GM12873 (cell line): Measurements from ENCODE around the gene PPP1R14B.

Experiments used
- TF ChIP-seq, protein P1 (sequence below): IDR thresholded peaks from 2 replicates; pipeline ENCODE4 v1.5.1; 2012; ENCODE audit warnings: low read depth, mild to moderate bottlenecking, moderate library complexity, low read length, control low read depth; ENCODE audit not compliant: insufficient read depth; ENCODE audit errors: missing control alignments

The PPP1R14B gene

DNA sequence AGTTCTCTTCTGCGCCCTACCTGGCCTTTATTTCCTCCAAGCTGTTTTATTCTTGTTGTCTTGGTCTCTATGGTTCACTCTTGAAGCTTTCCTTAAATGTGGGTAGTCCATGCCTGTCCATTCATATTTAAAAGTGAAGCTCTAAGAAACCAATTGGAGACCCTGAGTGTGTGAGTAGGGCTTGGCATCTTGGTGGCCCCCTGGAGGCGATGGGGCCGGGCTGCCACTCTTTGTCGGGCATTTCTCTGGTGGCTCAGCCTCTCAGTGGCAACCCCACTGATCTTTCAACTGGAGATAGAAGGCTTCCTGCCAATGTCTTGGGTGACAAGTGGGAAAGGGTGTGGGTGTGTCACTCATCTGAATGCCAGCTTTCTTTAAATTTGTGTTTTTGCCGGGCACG lies 29.9 kb downstream of the PPP1R14B start:
- TF ChIP-seq, protein P1, sequence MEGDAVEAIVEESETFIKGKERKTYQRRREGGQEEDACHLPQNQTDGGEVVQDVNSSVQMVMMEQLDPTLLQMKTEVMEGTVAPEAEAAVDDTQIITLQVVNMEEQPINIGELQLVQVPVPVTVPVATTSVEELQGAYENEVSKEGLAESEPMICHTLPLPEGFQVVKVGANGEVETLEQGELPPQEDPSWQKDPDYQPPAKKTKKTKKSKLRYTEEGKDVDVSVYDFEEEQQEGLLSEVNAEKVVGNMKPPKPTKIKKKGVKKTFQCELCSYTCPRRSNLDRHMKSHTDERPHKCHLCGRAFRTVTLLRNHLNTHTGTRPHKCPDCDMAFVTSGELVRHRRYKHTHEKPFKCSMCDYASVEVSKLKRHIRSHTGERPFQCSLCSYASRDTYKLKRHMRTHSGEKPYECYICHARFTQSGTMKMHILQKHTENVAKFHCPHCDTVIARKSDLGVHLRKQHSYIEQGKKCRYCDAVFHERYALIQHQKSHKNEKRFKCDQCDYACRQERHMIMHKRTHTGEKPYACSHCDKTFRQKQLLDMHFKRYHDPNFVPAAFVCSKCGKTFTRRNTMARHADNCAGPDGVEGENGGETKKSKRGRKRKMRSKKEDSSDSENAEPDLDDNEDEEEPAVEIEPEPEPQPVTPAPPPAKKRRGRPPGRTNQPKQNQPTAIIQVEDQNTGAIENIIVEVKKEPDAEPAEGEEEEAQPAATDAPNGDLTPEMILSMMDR = no peak

DNA sequence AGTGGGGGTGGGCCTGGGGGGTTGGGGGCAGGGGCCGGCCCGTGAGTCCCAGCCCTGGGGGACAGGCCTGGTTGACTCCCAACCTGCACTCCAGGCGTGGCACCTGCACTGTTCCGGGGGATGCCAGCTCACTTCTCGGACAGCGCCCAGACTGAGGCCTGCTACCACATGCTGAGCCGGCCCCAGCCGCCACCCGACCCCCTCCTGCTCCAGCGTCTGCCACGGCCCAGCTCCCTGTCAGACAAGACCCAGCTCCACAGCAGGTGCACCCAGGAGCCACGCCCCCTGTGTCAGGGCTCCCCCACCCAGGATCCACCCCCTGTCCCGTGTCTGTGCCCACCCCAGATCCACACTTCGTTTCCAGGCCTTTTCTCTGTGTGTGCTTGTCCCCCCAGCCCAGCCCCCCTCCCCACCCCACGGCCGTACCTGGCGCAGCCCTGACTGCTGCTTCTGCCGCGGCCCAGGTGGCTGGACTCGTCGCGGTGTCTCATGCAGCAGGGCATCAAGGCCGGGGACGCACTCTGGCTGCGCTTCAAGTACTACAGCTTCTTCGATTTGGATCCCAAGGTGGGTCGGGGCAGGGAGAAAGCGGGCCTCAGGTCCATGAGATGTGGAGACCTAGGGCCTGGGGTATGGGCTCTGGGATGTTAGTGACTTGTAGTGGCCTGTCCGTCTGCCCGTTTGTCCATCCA lies 35.4 kb downstream of the PPP1R14B start:
- TF ChIP-seq, protein P1 = no peak

DNA sequence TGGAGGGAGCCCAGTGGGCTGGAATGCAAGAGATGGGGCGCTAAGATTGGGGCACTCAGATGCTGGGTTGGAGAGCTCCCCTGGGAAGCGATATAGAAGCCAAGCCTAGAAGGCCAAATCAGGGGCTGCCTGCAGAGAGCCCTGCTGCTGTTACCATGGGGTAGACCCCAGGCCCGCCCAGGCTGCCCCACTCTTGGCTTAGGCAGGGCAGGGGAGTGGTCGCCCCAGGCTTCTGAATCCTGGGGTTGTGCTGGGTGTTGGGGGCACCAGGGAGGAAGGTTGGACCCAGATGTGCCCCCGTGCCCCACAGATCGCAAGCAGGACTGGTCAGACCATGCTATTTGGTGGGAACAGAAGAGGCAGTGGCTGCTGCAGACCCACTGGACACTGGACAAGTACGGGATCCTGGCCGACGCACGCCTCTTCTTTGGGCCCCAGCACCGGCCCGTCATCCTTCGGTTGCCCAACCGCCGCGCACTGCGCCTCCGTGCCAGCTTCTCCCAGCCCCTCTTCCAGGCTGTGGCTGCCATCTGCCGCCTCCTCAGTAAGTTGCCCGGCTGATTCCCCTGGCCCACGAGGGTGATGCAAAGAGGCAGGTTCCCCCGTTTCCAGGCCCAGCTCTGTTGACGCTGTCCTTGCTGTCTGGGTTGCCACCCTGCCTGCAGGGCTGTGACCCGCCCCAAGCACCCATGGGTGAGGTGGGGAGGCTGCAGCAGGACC lies 36.3 kb downstream of the PPP1R14B start:
- TF ChIP-seq, protein P1 = no peak

DNA sequence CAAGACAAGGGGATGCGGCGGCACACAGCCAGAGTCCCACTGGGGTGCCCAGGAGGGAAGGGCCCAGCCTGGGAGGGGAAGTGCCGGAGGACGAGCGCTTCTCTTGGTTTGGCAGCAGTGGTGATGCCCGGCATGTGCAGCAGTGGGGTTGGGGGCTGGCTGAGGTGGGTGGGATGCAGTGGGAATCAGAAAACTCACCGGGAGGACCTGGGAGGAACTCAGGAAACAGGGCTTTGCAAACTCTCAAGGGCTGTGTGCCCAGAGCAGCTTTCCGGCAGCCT lies 37.2 kb downstream of the PPP1R14B start:
- TF ChIP-seq, protein P1 = no peak

DNA sequence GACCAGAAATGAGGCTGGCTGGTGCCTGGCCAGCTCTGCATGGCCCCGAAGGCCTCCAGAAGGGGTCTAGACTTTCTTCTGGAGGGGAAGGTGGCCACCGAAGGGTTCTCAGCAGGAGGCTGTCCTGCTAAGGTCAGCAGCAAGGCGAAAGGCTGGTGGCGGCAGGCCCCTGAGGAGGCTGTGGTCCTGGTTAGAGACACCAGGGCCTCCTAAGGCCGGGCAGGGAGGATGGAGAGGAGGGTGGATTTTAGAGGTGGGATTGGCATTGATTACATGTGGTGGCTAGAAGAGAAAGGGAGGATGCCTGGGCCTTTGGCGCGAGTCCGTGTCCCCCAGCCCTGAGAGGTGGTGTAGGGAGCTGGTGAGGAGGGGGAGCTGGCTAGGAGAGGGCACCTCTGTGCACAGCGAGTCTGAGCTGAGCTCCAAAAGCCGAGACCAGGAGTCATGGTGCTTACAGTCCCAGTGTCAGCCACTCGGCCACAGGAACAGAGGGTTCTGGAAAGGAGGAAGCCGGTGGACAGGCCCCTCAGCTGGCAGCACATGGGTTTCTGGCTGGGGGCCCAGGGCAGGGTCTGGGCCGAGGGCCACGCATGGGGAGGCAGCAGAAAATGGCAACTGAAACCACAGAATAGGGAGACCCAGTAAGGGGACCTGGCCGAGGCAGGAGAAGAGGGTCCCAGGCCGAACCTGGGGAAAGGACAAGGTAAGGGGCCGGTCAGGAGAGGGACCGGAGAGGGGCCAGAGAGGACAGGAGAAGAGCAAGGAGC lies 37.8 kb downstream of the PPP1R14B start:
- TF ChIP-seq, protein P1 = no peak

DNA sequence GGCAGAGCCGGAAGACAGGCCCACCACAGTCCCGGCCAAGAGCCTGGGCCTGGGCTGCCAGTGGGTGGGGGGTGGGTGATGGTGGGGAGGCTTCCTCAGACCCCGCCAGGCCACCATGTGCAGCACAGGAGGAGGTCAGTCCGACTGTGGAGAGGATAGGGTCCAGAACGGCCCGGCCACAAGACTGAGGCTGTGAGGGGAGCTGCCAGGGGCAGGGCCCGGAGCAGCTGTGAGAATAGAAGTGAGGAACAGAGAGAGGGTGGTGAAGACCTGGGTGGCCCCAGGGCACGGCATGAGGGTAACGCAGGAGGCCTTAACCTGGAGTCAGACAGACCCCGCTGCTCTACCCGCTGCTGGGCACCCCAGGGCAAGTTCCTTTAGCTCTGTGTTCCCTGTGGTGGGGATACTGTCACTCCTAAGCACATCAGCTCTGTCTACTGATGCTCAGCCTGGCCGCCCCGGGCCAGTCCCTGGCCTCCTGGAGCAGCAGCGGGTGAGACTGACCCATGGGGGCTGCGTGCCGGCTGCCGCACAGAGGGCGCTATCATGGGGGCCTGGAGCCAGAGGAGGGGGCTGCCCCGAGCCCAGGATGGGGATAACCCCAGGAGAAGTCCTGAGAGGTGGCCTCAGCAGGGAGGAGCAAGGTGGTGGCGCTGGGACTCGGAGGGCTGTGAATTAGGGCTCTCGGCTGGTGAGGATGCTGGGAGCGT lies 38.5 kb downstream of the PPP1R14B start:
- TF ChIP-seq, protein P1 = no peak
